Central memory CD8-positive, alpha-beta T cell (primary cell): ENCODE measurements around the gene RNF126.
A peak's percentile ranks its signal among the peaks of the same experiment; 100 is the strongest.
"Not testable (repeated sequence)": the region's sequence is repeated elsewhere in the genome, so short reads cannot be mapped to it uniquely, and the experiment has no call there.

Experiments
- ATAC-seq: fragments of 150-1000 bp; cut with Tn5 transposase; replicated peaks from 2 replicates; pipeline ENCODE4 v1.10.0; 2022; ENCODE audit warnings: mild to moderate bottlenecking, moderate FRiP score, moderate number of reproducible peaks; ENCODE audit not compliant: poor library complexity, severe bottlenecking; ENCODE audit errors: extremely low read depth
- DNase-seq, 2 donors: peaks; one replicate each; pipeline ENCODE4 v3.0.0; 2021; ENCODE audit warnings: low spot score in 2 of 2
- H3K27ac Mint-ChIP-seq: one replicate; pipeline ENCODE4 v1.8.0; 2022; ENCODE audit warnings: low read depth, mild to moderate bottlenecking, moderate library complexity, mixed read lengths
- H3K27me3 Mint-ChIP-seq: one replicate; pipeline ENCODE4 v1.8.0; 2022; ENCODE audit warnings: mixed read lengths
- H3K36me3 Mint-ChIP-seq: one replicate; pipeline ENCODE4 v1.8.0; 2022; ENCODE audit warnings: mild to moderate bottlenecking, moderate library complexity, mixed read lengths; ENCODE audit not compliant: insufficient read depth
- H3K4me1 Mint-ChIP-seq: one replicate; pipeline ENCODE4 v1.8.0; 2022; ENCODE audit warnings: mixed read lengths
- H3K4me3 Mint-ChIP-seq: one replicate; pipeline ENCODE4 v1.8.0; 2022; ENCODE audit warnings: mild to moderate bottlenecking, moderate library complexity, mixed read lengths
- H3K9me3 Mint-ChIP-seq: one replicate; pipeline ENCODE4 v1.8.0; 2022; ENCODE audit warnings: mixed read lengths

The RNF126 gene

DNA sequence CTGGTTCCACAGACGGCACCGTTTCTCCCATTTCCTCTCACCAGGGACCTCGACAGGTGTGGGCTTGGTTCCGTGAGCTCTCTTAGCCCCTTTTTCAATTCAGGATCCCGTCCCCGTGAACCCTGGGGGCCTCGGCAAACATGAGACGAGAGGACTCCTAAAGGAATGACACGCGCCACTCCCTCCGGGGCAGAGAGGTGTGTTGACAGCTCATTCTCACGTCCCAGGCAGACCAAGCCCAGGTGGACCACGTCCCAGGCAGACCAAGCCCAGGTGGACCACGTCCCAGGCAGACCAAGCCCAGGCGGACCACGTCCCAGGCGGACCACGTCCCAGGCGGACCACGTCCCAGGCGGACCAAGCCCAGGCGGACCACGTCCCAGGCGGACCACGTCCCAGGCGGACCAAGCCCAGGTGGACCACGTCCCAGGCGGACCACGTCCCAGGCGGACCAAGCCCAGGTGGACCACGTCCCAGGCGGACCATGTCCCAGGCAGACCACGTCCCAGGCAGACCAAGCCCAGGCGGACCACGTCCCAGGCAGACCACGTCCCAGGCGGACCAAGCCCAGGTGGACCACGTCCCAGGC lies 4.1 kb upstream of the RNF126 start:
- not testable (repeated sequence) for H3K4me3 Mint-ChIP-seq, DNase-seq, H3K27me3 Mint-ChIP-seq, H3K9me3 Mint-ChIP-seq, H3K27ac Mint-ChIP-seq, H3K36me3 Mint-ChIP-seq, ATAC-seq
- peaks cover 12% of the 10 kb centered on the region for H3K4me1 Mint-ChIP-seq

DNA sequence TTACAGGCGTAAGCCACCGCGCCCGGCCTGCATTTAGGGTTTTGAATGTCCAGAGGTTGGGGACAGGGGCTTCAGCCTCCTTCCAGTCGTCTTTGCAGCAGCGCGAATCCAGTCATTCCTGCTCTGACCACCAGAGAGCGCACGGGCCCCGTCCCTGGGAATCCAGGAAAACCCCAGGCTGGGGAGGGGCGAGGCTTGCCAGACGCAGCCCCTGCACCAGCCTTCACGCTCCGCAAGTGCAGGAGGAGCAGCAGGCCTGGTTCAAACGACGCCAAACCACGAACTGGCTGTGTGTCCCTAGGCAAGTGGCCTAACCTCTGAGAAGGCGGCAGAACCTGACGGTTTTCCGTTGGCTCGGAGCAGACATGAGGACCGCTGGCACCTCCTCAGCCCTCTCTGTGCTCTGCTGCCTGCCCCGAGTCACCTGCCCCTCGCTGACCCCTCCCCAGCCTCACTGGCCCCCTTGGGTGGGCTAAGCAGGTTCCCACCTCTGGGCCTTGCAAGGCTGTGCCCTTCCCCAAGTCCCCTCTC lies 2.0 kb upstream of the RNF126 start:
- peaks cover 32% of the 10 kb centered on the region for H3K4me1 Mint-ChIP-seq
- DNase-seq (peak; percentile 51 to 60), ATAC-seq (no peak)
- H3K9me3 Mint-ChIP-seq: no peaks in the 10 kb centered on the region
- H3K27me3 Mint-ChIP-seq: no peaks in the 10 kb centered on the region
- peaks cover 26% of the 10 kb centered on the region for H3K36me3 Mint-ChIP-seq
- H3K4me3 Mint-ChIP-seq: peak overlapping the region; percentile 93
- peak overlapping the region; percentile 77 for H3K27ac Mint-ChIP-seq

DNA sequence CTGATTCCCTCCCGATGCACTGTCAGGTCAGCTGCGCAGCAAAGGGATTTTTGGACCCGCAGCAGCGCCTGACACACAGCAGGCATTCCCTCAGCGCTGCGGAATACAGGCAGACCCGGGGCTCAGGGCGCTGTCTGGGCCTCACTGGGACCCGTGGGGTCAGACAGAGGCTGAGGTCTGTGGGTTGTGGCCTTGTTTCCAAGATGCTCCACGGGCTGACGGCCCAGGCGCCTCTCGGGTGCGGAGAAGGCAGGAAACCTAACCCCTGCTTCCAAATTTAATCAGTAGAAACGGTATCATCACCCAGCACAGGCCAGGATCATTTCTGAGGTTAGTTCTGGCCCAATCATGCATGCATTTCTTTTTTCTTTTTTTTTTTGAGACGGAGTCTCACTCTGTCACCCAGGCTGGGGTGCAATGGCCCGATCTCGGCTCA lies 686 bp upstream of the RNF126 start:
- H3K36me3 Mint-ChIP-seq: peaks cover 36% of the 10 kb centered on the region
- H3K9me3 Mint-ChIP-seq: no peaks in the 10 kb centered on the region
- peak overlapping the region; percentile 77 for H3K27ac Mint-ChIP-seq
- ATAC-seq (no peak), DNase-seq (no peak)
- H3K4me1 Mint-ChIP-seq: peaks cover 42% of the 10 kb centered on the region
- H3K27me3 Mint-ChIP-seq: no peaks in the 10 kb centered on the region
- H3K4me3 Mint-ChIP-seq: peak overlapping the region; percentile 93

DNA sequence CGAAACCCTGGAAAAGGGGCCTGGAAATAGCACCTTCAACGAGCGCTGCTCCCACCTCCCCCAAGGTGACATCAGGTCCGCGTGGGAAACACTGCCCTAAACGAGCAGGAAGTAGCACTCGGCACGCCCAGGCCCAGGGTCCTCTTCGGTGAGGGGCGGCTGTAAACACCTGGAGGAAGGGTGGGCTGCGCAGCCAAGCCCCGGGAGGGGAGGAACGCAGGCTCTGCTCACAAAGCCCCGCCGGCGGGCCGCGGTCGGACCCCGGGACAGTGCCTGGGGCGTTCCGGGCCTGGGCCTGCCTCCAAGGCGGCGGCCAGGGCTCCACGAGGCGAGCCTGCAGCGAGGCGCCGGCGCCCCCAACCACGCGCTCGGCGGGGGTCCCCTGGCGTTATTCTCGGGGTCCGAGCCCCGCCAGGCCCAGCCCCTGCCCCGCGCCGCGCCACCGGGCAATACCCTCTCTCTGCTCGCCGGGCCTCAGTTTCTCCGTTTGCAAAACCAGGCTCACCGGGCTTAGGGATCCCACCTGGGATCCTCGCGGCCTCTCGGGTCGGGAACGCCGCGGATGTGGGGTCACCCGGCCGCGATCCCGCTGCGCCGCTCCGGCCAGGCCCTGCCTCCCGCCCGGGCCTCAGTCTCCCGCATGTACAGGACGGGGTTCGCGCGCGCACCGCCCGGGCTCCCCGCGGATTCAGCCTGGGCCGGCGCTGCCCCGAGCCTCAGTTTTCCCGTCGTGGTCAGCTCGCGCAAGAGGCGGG lies 630 bp downstream of the RNF126 start:
- H3K27me3 Mint-ChIP-seq: no peaks in the 10 kb centered on the region

DNA sequence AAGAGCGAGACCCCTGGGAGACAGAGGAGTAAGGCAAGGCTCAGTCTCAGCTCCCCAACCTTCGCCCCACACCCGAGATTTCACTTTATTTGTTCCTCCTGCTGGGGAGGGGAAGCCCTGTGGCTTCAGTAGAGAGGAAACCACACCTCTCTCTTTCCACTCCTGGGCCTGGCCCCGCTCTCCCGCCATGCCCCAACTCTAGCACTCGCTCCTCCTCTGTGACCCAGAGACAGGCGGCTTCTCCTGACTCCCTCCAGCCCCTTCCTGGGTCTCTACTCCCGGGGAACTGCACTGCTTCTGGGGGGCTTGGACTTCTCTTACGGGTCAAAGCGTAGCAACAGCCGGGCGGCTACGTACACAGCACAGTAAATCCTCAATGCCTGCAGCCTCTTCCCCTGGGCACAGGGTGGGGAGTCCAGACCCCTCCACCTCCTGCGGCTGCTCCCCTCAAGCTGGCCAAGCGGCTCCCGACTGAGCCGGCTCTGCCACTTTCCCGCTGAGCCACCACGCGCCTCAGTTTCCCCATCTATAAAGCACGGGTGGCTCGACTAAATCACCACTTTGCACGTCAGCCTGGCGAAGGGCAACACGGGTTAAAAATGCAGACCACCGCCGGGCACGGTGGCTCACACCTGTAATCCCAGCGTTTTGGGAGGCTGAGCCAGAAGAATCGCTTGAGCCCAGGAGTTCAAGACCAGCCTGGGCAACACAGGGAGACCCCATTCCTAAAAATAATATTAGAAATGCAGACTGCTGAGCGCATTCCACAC lies 1.4 kb downstream of the RNF126 start:
- Mint-ChIP-seq H3K27me3 (no peaks in the 10 kb centered on the region), H3K4me1 (peaks cover 59% of the 10 kb centered on the region), H3K9me3 (no peaks in the 10 kb centered on the region), H3K4me3 (peak overlapping the region; percentile 93), H3K27ac (peak overlapping the region; percentile 99), H3K36me3 (peaks cover 45% of the 10 kb centered on the region)
- ATAC-seq (peak; percentile 35), DNase-seq (peak in 1 of 2 donors; percentile 62)

More for the DNA sequence above, 630 bp downstream of the RNF126 start:
- H3K9me3 Mint-ChIP-seq: no peaks in the 10 kb centered on the region
- peak overlapping the region; percentile 99 for H3K27ac Mint-ChIP-seq
- H3K36me3 Mint-ChIP-seq: peaks cover 40% of the 10 kb centered on the region
- ATAC-seq: peak; percentile 16
- H3K4me3 Mint-ChIP-seq: peak overlapping the region; percentile 93
- peak; percentile 58 to 63 for DNase-seq
- peaks cover 51% of the 10 kb centered on the region for H3K4me1 Mint-ChIP-seq

DNA sequence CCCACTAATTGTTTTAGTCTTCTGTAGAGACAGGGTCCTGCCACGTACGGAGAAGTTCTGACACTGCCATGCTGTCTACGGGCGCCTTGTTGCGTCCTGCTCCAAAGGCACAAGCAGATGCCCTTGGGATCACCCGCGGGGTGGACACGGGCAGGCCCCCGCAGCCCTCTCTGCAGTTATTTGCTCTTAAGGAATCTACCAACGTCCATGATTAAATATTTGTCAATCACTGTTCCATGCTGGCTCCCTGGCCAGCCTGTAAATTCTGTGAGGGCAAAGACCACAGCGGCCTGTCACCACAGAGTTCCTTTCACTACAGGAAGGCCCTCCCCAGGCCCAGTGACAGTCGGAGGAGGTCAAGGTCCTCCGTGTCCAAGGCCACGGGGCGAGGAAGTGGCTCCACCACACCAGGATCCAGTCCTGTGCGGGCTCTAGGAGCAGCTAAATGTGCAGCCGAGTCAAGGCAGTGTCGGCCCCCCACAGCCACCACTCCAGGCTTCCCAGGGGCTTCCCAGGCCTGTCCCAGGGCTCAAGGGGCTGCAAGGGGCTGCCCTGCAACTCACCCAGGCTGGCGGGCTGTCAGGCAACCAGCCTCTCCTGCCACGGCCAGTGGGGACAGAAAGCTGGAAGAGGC lies 2.1 kb downstream of the RNF126 start:
- no peaks in the 10 kb centered on the region for H3K9me3 Mint-ChIP-seq
- H3K36me3 Mint-ChIP-seq: peaks cover 50% of the 10 kb centered on the region
- H3K27ac Mint-ChIP-seq: peak overlapping the region; percentile 99
- peak overlapping the region; percentile 93 for H3K4me3 Mint-ChIP-seq
- H3K4me1 Mint-ChIP-seq: peaks cover 66% of the 10 kb centered on the region
- no peaks in the 10 kb centered on the region for H3K27me3 Mint-ChIP-seq
- DNase-seq (no peak), ATAC-seq (no peak)

DNA sequence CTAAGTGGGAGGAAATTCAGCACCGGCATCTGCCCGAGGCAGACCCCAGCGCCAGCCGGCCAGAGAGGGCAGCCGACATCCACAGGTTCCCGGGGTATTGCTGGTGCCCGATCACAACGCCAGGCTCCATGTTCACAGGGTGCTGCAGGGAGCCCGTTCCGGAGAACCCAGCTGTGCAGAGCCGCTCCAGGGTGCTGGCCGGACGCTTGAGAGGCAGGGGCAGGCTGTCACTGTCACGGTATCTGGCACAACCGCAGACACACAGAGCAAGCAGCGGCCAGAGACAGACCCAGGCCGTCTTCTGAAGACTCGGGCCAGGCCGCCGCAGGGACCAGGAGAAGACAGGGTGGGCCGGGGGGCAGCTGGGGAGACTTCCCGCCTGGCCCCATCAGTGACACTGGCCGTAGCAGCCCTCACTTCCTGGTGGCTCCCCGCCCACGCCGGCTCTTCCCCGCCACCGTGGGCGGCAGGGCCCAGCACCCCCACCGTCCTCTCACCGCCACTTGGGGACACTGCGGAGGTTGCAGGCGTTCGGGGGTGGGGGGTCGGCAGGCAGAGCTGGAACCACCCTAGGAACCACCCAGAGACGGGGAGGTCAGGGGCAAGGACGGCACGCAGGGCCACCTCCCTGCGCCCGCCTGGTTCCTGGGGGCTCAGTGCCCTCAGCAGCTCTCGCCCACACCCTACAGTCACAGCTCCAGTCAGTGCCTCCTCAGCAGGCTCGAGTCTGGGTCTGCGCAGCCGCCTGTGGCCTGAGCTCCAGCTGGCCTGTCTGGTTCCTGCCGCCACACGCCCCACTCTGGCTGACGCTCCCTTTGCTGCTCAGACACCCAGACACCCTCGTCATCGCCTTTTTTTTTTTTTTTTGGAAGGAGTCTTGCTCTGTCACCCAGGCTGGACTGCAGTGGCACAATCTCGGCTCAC lies 3.8 kb downstream of the RNF126 start:
- H3K9me3 Mint-ChIP-seq: no peaks in the 10 kb centered on the region
- H3K27me3 Mint-ChIP-seq: no peaks in the 10 kb centered on the region
- H3K36me3 Mint-ChIP-seq: peaks cover 62% of the 10 kb centered on the region
- ATAC-seq: peak; percentile 61
- peak overlapping the region; percentile 99 for H3K27ac Mint-ChIP-seq
- peaks cover 71% of the 10 kb centered on the region for H3K4me1 Mint-ChIP-seq
- DNase-seq: peak in 1 of 2 donors; percentile 84
- H3K4me3 Mint-ChIP-seq: peak overlapping the region; percentile 93

DNA sequence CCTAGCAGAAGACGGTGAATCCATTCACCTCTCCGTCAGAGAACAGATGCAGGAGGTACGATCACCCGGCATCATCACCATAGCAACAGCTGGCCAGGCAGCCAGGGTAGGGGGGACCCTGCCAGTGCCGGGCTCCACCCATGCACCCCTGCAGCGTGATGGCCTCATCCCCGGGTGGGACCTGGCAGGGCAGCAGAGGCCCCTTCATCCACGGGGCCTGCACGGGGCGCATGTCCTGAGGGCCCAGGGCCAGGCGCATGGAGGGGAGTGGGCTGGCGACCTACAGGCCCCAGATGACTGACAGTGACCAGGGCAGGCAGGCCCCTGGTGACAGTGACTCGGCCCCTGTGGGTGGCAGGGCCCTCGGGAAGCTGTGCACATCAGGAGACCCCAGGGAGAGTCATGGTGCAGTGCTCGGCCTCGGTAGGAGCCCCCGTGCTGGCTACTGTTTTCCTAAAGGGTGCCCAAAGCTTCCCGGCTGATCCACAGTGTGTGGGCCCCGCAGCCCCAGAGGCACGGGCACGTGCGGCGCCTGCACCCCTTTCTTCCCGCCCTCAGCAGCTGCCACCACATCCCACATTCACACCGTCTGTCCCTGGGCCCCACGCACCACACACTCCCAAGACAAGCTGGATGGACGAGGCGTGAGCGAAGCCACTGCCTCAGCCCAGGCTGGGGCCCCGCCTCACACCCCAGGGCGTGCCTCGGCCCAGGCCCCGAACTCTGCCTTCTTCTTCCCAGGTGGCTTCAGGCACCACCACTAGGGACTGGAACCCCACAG lies 4.8 kb downstream of the RNF126 start:
- Mint-ChIP-seq H3K4me1 (peaks cover 66% of the 10 kb centered on the region), H3K27me3 (no peaks in the 10 kb centered on the region), H3K36me3 (peaks cover 65% of the 10 kb centered on the region), H3K27ac (peak overlapping the region; percentile 99), H3K9me3 (no peaks in the 10 kb centered on the region), H3K4me3 (peak overlapping the region; percentile 93)
- DNase-seq (no peak), ATAC-seq (no peak)

DNA sequence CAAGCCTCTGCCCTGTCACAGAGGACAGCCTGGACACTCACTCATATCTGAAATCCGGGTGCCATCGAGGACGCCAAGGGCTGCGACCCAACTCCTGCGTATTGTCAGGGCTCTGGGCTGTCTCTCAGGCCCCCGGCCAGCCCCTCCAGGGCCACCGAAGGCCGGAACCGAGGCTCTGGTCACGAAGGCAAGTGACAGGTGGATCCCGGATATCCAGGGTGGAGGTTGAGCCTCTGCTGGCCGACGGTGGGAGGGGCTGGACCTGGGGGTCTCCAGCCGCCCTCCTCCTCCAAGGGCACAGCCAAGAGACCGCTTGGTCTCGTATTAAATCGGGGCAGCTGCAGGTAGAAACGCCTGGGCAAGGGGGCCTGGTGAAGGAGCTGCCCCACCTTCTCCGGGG lies 5.4 kb downstream of the RNF126 start:
- peak overlapping the region; percentile 93 for H3K27ac Mint-ChIP-seq
- peaks cover 68% of the 10 kb centered on the region for H3K36me3 Mint-ChIP-seq
- no peaks in the 10 kb centered on the region for H3K9me3 Mint-ChIP-seq
- H3K4me1 Mint-ChIP-seq: peaks cover 66% of the 10 kb centered on the region
- DNase-seq (no peak), ATAC-seq (no peak)
- no peaks in the 10 kb centered on the region for H3K27me3 Mint-ChIP-seq
- peak overlapping the region; percentile 64 for H3K4me3 Mint-ChIP-seq

DNA sequence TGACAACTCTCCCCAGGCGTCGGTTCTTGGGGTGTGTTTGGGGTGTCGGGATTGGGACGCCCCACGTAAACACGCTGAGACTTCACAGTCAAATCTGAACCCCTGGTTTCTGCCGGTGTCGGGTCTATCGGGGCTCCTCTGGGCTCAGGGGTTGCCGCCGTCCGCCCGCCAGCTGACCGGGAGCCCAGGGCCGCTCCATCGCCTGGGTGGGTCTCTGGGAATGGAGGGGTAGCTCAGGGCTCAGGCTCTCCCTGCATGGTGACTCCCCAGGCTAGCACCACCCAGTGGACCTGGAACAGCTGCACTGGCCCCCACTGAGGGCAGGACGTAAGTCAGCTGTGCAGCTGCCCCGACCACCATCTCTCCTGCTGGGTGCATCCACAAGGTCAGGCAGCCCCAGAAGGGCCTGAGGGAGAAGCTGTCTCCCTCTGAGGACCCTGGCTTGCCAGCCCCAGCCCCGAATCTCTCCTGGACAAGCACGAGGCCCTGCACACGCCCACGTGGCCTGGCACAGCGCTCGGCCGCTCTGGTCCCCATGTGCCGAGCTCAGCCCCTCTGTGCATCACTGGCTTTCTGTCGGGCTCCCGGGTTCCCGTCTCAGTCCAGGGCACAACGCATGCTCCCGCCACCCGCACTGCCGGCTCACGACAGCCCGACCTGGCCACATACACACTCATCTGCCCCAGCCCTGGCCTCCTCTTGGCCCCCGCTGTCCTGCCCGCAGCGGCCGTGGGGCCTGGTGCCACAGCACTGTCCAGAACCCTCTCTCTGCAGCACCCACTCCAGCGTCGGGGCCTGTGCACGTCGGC lies 6.1 kb downstream of the RNF126 start:
- ATAC-seq (no peak), DNase-seq (no peak)
- H3K4me3 Mint-ChIP-seq: peak overlapping the region; percentile 64
- H3K36me3 Mint-ChIP-seq: peaks cover 67% of the 10 kb centered on the region
- H3K27ac Mint-ChIP-seq: peak overlapping the region; percentile 93
- peaks cover 64% of the 10 kb centered on the region for H3K4me1 Mint-ChIP-seq
- no peaks in the 10 kb centered on the region for H3K9me3 Mint-ChIP-seq
- no peaks in the 10 kb centered on the region for H3K27me3 Mint-ChIP-seq
